OCI-LY1 (cell line): ENCODE measurements around the gene RLBP1.

Experiments
- H2AFZ ChIP-seq: fragments of 200-600 bp; sonication (generic), shearing (Covaris generic); 2 replicates; pipeline ENCODE4 v1.6.0; 2014; ENCODE audit warnings: antibody characterized with exemption, mild to moderate bottlenecking, low read length
- H3F3A ChIP-seq: fragments of 200-600 bp; sonication (generic), shearing (Covaris generic); 2 replicates; pipeline ENCODE4 v1.6.0; 2014; ENCODE audit warnings: mild to moderate bottlenecking, antibody characterized with exemption, low read length, moderate library complexity; ENCODE audit not compliant: insufficient read depth
- H3K27ac ChIP-seq: fragments of 200-600 bp; sonication (generic); 2 replicates; pipeline ENCODE4 v1.5.1; 2014; ENCODE audit warnings: low read length, mixed run types, mild to moderate bottlenecking, low read depth; ENCODE audit not compliant: poor library complexity, severe bottlenecking
- H3K27me3 ChIP-seq: fragments of 200-600 bp; sonication (generic); 2 replicates; pipeline ENCODE4 v1.6.0; 2014; ENCODE audit warnings: antibody characterized with exemption, mild to moderate bottlenecking, low read length, moderate library complexity; ENCODE audit not compliant: insufficient read depth
- H3K36me3 ChIP-seq: fragments of 200-600 bp; sonication (generic); 2 replicates; pipeline ENCODE4 v1.6.1; 2014; ENCODE audit warnings: mild to moderate bottlenecking, antibody characterized with exemption, low read length, moderate library complexity, mixed read lengths; ENCODE audit not compliant: insufficient read depth
- H3K4me1 ChIP-seq: fragments of 200-600 bp; sonication (generic); 2 replicates; pipeline ENCODE4 v1.5.1; 2014; ENCODE audit warnings: mild to moderate bottlenecking, low read length, moderate library complexity; ENCODE audit not compliant: insufficient read depth, severe bottlenecking
- H3K4me2 ChIP-seq: fragments of 200-600 bp; sonication (generic), shearing (Covaris generic); 2 replicates; pipeline ENCODE4 v1.6.1; 2014; ENCODE audit warnings: low read length
- H3K4me3 ChIP-seq: fragments of 200-600 bp; sonication (generic); 2 replicates; pipeline ENCODE4 v1.5.1; 2014; ENCODE audit warnings: low read length, low read depth, mild to moderate bottlenecking, mixed read lengths; ENCODE audit not compliant: poor library complexity, severe bottlenecking
- H3K79me2 ChIP-seq: fragments of 200-600 bp; shearing (Covaris generic); 2 replicates; pipeline ENCODE4 v1.6.1; 2016; ENCODE audit warnings: mixed run types, low read length, mixed read lengths; ENCODE audit not compliant: insufficient read depth
- H3K9ac ChIP-seq: fragments of 200-600 bp; sonication (generic), shearing (Covaris generic); 2 replicates; pipeline ENCODE4 v1.6.1; 2014; ENCODE audit warnings: mild to moderate bottlenecking, low read length, mixed read lengths
- H3K9me2 ChIP-seq: fragments of 200-600 bp; sonication (generic), shearing (Covaris generic); 2 replicates; pipeline ENCODE4 v1.6.1; 2014; ENCODE audit warnings: low read depth, mild to moderate bottlenecking, low read length, mixed read lengths
- H3K9me3 ChIP-seq: fragments of 200-600 bp; shearing (Covaris generic); 2 replicates; pipeline ENCODE4 v1.6.1; 2014; ENCODE audit warnings: low read length, mixed read lengths
- H4K20me1 ChIP-seq: fragments of 200-600 bp; sonication (generic), shearing (Covaris generic); 2 replicates; pipeline ENCODE4 v1.6.0; 2016; ENCODE audit warnings: mild to moderate bottlenecking, low read length; ENCODE audit not compliant: insufficient read depth
- EZH2 ChIP-seq: fragments of 200-600 bp; sonication (generic), shearing (Covaris generic); IDR thresholded peaks from 2 replicates; pipeline ENCODE4 v1.8.0; 2017; ENCODE audit warnings: borderline replicate concordance, mixed run types, mild to moderate bottlenecking, antibody characterized with exemption, low read length, moderate library complexity, mixed read lengths
- TF ChIP-seq, protein P1 (sequence below): fragments of 200-600 bp; sonication (generic), shearing (Covaris generic); IDR thresholded peaks from 2 replicates; pipeline ENCODE4 v1.5.1; 2017; ENCODE audit warnings: mild to moderate bottlenecking, antibody characterized with exemption, low read length, moderate library complexity, mixed read lengths

Gene RLBP1

DNA sequence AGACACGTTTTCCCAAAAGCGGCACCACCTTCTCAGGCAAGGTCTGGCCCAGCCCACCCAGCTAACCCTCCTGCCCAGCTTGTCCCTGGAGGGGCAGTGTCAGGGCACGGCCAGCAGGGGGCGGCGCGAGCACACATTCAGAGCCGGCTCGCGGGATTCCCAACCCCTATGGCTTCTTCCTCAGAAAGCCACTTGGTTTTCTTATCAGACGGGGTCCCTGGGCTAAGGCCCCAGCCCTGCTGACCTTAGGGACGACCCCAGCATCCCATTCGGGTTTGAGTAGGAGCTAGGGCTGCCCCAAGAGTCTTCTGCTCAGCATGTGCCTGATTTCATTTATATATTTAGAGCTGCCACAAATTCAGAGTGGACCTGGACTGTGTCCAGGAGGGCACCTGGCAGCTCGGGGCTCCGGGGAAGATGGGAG, 14.5 kb downstream of the RLBP1 start:
- H4K20me1 ChIP-seq, result no peaks in the 10 kb centered on the region
- no peak overlapping the region for H2AFZ ChIP-seq
- no peak overlapping the region for H3K4me3 ChIP-seq
- no peaks in the 10 kb centered on the region for H3K9me3 ChIP-seq
- no peaks in the 10 kb centered on the region for H3K79me2 ChIP-seq
- H3K36me3 ChIP-seq, result no peaks in the 10 kb centered on the region
- no peaks in the 10 kb centered on the region for H3F3A ChIP-seq
- peaks cover 7% of the 10 kb centered on the region for H3K4me1 ChIP-seq
- no peak overlapping the region for H3K27ac ChIP-seq
- H3K9me2 ChIP-seq, result no peaks in the 10 kb centered on the region
- TF ChIP-seq, protein P1, sequence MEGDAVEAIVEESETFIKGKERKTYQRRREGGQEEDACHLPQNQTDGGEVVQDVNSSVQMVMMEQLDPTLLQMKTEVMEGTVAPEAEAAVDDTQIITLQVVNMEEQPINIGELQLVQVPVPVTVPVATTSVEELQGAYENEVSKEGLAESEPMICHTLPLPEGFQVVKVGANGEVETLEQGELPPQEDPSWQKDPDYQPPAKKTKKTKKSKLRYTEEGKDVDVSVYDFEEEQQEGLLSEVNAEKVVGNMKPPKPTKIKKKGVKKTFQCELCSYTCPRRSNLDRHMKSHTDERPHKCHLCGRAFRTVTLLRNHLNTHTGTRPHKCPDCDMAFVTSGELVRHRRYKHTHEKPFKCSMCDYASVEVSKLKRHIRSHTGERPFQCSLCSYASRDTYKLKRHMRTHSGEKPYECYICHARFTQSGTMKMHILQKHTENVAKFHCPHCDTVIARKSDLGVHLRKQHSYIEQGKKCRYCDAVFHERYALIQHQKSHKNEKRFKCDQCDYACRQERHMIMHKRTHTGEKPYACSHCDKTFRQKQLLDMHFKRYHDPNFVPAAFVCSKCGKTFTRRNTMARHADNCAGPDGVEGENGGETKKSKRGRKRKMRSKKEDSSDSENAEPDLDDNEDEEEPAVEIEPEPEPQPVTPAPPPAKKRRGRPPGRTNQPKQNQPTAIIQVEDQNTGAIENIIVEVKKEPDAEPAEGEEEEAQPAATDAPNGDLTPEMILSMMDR, result peak; percentile 97
- no peak for TF ChIP-seq EZH2
- peak overlapping the region; percentile 57; the same call in 1 of the 2 replicates for H3K4me2 ChIP-seq
- no peak overlapping the region for H3K9ac ChIP-seq
- H3K27me3 ChIP-seq, result no peaks in the 10 kb centered on the region; the same call in 1 of the 2 replicates

DNA sequence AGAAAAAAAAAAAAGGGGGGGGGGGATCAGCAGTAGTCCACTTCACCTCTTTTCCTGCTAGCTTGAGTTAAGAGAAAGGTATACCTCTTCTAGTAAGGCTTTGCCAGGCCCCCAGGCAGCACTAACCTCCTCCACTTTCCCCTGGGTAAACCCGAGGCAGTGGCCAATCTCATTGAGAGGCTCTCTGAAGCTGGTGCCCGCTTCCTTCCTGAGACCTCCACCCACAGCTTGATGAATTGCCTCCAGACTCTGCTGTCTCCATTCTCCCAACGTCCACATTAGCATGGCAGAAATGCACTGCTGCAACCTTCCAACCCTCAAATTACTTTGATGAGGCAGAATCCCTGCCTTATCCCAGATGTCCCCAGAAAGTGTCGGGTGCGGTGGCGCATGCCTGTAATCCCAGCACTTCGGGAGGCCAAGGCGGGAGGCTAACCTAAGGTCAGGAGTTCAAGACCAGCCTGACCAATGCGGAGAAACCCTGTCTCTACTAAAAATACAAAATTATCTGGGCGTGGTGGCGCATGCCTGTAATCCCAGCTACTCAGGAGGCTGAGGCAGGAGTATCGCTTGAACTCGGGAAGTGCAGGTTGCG, 15.3 kb downstream of the RLBP1 start:
- no peaks in the 10 kb centered on the region for H3K9me3 ChIP-seq
- H3F3A ChIP-seq, result no peaks in the 10 kb centered on the region
- H3K4me1 ChIP-seq, result peaks cover 7% of the 10 kb centered on the region
- no peaks in the 10 kb centered on the region for H3K36me3 ChIP-seq
- no peak overlapping the region for H3K9ac ChIP-seq
- no peaks in the 10 kb centered on the region for H3K9me2 ChIP-seq
- no peak overlapping the region for H3K4me2 ChIP-seq
- no peaks in the 10 kb centered on the region; the same call in 1 of the 2 replicates for H3K27me3 ChIP-seq
- no peak overlapping the region for H2AFZ ChIP-seq
- no peaks in the 10 kb centered on the region for H4K20me1 ChIP-seq
- H3K27ac ChIP-seq, result no peak overlapping the region
- TF ChIP-seq, protein P1, result no peak
- TF ChIP-seq EZH2, result no peak
- H3K4me3 ChIP-seq, result no peak overlapping the region
- H3K79me2 ChIP-seq, result no peaks in the 10 kb centered on the region

DNA sequence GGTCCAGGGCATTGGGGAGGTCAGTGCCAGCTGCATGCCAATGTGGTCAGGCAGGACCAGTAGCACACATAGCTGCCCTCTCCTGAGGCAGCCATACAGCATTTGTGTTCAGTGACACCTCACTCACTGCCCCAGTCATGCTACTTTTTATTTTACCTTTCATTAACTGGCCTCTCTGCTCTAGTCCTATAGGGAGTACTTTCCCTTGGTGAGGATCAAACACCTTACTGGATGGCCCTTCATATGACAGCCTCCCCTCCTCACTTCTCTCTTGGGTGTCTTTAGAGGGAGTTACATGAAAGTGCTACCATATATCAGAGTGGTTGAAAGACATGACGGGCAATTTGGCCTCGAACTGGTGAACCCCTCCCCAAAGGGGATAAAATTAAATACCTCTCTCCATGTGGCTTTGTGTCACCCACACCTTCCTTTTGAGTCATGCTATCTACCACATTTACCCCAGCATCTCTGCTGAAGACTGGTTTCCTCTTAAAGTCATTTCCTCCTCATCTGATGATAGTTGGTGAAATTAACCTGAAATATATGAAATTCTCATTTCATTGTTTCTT, 17.6 kb downstream of the RLBP1 start:
- Histone ChIP-seq H3K4me3 (no peak overlapping the region), H3K27ac (no peak overlapping the region), H2AFZ (no peak overlapping the region), H3K27me3 (no peaks in the 10 kb centered on the region), H3K36me3 (no peaks in the 10 kb centered on the region), H3K9me2 (no peaks in the 10 kb centered on the region), H3K79me2 (no peaks in the 10 kb centered on the region), H3K9me3 (no peaks in the 10 kb centered on the region), H3K4me1 (peaks cover 7% of the 10 kb centered on the region), H3K9ac (no peak overlapping the region), H3F3A (no peaks in the 10 kb centered on the region), H3K4me2 (no peak overlapping the region), H4K20me1 (no peaks in the 10 kb centered on the region)
- no peak for TF ChIP-seq EZH2
- TF ChIP-seq, protein P1, result no peak
